GM21423 (cell line): Measurements from ENCODE around the gene MGAM2.

Source experiments
- ATAC-seq: cut with Tn5 transposase; IDR thresholded peaks from one replicate; pipeline ENCODE4 v1.9.1; 2021; ENCODE audit warnings: mild to moderate bottlenecking, moderate library complexity; ENCODE audit not compliant: unreplicated experiment

MGAM2 gene

DNA sequence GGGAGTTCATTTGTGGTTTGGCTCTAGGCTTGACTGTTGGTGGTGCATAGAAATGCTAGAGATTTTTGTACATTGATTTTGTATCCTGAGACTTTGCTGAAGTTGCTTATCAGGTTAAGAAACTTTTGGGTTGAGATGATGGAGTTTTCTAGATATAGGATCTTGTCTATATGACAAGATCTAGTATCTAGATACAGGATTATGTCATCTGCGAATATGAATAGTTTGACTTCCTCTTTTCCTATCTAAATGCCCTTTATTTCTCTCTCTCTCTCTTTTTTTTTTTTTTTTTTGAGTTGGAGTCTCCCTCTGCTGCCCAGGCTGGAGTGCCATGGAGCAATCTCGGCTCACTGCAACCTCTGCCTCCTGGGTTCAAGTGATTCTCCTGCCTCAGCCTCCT lies 62.9 kb downstream of the MGAM2 start:
- ATAC-seq, result no peak

DNA sequence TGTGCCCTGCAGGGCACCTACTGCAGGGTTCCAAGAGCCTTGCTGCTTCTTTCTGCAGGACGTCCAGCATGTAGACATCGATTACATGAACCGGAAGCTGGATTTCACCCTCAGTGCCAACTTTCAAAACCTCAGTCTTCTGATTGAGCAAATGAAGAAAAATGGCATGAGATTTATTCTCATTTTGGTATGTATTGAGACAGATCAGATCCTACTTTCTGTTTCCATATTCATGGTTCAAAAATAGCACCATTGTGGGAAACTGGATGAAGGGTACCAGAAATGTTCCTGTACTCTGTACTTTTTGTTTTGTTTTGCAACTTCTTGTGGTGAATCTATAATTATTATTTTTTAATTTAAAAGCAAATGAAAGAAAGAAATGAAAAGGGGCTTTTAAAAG lies 64.1 kb downstream of the MGAM2 start:
- ATAC-seq, result no peak

- ATAC-seq, result no peak
These were observed 65.4 kb downstream of the MGAM2 start for GRCh38 chr7:142176901-142177300.

DNA sequence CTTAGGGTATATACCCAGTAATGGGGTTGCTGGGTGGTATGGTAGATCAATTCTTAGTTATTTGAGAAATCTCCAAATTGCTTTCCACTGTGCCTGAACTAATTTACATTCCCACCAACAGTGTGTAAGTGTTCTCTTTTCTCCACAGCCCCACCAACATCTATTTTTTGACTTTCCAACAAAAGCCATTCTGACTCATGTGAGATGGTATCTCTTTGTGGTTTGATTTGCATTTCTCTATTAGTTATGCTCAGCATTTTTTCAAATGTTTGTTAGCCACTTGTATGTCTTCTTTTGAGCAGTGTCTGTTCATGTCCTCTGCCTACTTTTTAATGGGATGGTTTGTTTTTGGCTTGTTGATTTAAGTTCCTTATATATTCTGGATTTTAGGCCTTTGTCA lies 66.4 kb downstream of the MGAM2 start:
- ATAC-seq, result no peak

DNA sequence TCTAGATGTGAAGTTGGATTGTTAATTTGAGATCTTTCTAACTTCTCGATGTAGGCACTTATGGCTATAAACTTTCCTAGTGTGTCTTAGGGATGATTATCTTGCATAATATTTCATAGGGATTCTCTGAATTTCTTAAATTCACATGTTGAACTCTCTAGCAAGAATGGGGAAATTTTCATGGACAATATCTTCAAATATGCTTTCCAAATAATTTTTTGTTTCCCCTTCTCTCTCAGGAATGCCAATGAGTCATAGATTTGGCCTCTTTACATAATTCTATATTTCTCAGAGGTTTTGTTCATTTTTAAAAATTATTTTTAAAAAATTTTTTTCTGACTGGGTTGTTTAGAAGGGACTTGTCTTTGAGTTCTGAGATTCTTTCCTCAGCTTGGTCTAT lies 68.9 kb downstream of the MGAM2 start:
- ATAC-seq, result no peak

GRCh38 chr7:142181211-142181610 lies 69.7 kb downstream of the MGAM2 start:
- no peak for ATAC-seq

- ATAC-seq, result no peak
These were observed 70.4 kb downstream of the MGAM2 start for GRCh38 chr7:142181966-142182365.

GRCh38 chr7:142185069-142185468 lies 73.6 kb downstream of the MGAM2 start:
- no peak for ATAC-seq

- no peak for ATAC-seq
These were observed 74.3 kb downstream of the MGAM2 start for GRCh38 chr7:142185801-142186200.

DNA sequence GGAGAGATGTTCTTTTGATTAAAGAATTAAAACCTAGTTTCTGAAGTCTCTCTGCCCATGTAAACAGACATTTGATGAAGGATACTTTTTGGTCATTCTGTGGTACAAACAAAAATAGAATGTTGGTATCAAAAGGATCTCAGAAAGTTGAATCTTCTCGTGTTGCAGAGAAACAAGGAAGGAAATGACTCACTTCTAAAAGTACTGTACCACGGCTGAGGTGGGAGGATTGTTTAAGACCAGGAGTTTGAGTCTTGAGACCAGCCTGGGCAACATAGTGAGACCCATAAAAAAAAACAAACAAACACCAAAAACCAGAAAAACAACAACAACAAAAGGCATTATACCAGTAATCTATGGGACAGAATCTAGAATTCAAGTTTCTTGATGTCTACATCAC lies 76.6 kb downstream of the MGAM2 start:
- no peak for ATAC-seq

- no peak for ATAC-seq
These were observed 77.3 kb downstream of the MGAM2 start for GRCh38 chr7:142188846-142189245.

- ATAC-seq, result no peak
These were observed 82.7 kb downstream of the MGAM2 start for GRCh38 chr7:142194201-142194600.

- ATAC-seq, result no peak
These were observed 84.7 kb downstream of the MGAM2 start for GRCh38 chr7:142196066-142196840.

GRCh38 chr7:142200206-142200605 lies 88.7 kb downstream of the MGAM2 start:
- no peak for ATAC-seq

GRCh38 chr7:142228537-142229104 lies 117.1 kb downstream of the MGAM2 start:
- ATAC-seq, result no peak

DNA sequence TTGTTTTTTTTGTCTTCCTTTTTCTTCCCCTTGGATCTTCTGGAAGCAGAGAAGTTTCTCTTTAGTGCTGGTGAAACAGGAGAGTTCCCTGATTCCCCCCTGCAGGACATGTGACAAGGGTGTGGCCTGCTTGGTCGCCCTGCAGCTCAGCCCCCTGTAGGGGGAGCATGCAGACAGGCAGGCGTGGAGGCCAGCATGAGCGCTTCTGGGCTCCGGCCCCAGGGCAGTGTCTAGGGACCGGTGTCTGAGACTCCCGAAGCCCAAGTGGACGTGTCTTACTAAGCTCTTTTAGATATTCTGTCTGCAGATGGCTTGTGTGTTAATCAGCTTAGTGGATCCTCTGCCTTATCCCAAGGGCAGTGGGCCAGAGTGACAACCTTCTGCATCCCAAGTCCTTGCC lies 120.2 kb downstream of the MGAM2 start:
- no peak for ATAC-seq

DNA sequence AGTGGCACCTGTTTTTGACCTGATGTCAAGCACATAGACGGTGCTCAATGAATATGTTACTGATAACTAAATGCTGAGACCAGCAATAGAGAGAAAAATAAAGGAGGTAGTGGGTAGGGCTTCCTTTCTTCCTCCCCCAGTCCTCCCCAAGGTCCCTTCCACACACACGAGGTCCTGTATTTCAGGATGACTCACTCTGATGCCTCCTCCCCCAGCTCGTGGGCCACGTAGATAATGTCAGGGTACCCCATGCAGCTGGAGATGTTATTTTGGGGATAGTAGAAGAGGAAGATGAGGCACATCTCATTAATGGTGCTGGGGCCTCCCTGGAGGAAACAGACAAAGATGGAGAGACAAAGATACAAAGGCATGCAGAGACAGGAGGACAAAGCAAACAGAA lies 129.0 kb downstream of the MGAM2 start:
- no peak for ATAC-seq

- no peak for ATAC-seq
These were observed 132.3 kb downstream of the MGAM2 start for GRCh38 chr7:142243823-142244222.

DNA sequence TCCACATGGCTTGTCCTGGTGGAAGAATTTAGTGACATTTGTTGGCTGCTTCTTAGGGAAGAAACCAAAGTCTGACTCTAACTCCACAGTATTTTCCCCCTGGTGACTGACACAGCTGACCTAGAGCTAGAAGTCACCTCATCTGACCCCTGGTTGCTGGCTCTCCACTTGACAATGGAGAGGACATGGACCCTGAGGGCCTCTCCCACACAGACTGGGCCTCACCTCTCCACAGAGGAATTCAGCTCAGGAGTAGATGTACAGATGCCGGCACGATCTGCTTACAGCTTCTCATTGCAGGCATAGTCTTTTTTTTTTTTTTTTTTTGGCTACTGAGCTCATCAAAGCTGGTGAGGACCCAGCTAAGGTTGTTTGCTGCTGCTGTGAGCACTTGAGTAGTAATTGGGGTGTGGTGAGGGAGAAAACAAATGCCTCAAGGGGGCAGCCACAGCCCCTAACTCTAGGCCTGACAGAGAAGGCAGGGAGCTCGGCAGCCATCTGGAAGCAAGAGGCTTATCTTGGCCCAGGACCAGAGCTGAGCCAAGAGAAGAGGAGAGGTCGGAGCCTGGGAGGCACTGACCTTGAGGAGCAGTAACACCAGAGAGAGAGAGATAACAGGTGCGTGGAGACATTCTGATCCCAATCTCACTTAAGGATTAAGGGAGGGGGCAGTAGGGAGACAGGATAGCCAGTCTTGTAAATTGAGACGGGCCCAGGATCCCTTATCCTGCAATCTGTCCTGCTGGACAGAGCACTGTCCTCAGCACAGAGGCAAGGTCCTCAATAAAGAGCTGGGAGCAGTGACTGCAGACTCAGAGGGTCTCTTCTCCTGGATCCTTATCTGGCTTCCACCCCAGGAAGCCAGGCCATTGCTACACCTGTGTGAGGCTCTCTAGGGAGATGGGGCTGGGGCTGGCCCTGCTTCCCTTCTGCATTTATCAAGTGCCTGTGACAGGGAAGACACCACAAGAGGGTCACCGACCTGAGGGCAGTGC lies 136.9 kb downstream of the MGAM2 start:
- no peak for ATAC-seq

DNA sequence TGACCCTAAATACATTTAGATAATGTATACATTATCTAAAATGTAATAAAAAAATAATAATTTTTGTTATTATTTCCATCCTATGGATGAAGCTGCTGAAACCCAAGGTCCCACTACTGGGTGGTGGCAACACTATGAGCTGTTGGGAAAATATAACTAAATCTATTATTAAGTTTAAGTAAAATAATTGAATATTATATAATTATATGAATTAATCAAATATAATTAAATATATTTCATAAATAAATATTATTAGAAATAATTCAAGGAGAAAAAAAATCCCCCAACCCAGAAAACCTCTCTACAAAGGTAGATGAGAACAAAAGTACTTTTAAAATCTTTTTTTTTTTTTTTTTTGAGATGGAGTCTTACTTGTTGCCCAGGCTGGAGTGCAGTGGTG lies 138.4 kb downstream of the MGAM2 start:
- no peak for ATAC-seq

DNA sequence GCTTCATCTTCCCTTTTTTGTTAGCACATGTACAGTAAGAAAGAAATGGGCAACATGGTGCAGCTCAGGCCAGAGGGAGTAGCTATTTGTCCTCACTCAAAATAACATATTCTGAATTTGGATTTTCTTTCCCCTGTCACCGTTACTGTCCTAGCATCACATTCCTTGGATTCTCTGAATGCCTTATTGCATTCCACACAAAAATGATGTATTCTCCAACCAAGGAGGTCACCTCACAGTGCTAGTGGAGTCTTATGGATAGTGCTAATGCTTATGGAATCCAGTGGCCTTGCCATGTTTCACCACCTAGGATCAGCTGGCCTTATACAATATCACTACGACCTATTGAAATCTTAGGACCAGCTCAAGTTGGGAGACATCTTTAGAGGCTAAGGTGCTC lies 139.2 kb downstream of the MGAM2 start:
- ATAC-seq, result no peak

GRCh38 chr7:142257958-142258357 lies 146.4 kb downstream of the MGAM2 start, which contains the start of gene PRSS58:
PRSS58 (minus strand) TSS chr7:142258058; CDS start chr7:142257707, 351 bp downstream.
- ATAC-seq, result no peak
